Small intestine (tissue), 7 donors: ENCODE results near the gene CTPS1. TPM values are rescaled to one million over a fixed set of nuclear protein-coding genes. Genes with fewer than 3 reads are reported as not detected.

Experiments
- DNase-seq, 2 donors: peaks; one replicate each; pipeline versions ENCODE4 v3.0.0 to v3.0.0-alpha.2; 2013
- FAIRE-seq: peaks from 2 replicates; lab custom pipeline; 2012; peaks lifted over from hg19 to GRCh38; lab: Jason Lieb, UNC
- H3K27ac ChIP-seq, 3 donors: one replicate each; pipeline ENCODE4 v1.5.1; 2013; ENCODE audit warnings: low read length in 2 of 3, mild to moderate bottlenecking in 2 of 3, control low read depth in 1 of 3, inconsistent platforms in 1 of 3, low read depth in 1 of 3, moderate library complexity in 1 of 3
- H3K27me3 ChIP-seq, 3 donors: one replicate each; pipeline ENCODE4 v1.6.1; 2013; ENCODE audit warnings: low read length in 3 of 3, inconsistent platforms in 1 of 3; ENCODE audit not compliant: control insufficient read depth in 3 of 3, insufficient read depth in 3 of 3
- H3K36me3 ChIP-seq, 3 donors: one replicate each; pipeline ENCODE4 v1.6.1; 2013; ENCODE audit warnings: low read length in 3 of 3, inconsistent platforms in 1 of 3, low read depth in 1 of 3, mild to moderate bottlenecking in 1 of 3, moderate library complexity in 1 of 3; ENCODE audit not compliant: control insufficient read depth in 3 of 3, insufficient read depth in 2 of 3
- H3K4me1 ChIP-seq, 3 donors: one replicate each; pipeline ENCODE4 v1.6.1; 2013; ENCODE audit warnings: low read length in 2 of 3, inconsistent platforms in 1 of 3, low read depth in 1 of 3, mild to moderate bottlenecking in 1 of 3, moderate library complexity in 1 of 3; ENCODE audit not compliant: control insufficient read depth in 3 of 3, insufficient read depth in 2 of 3
- H3K4me3 ChIP-seq, 3 donors: one replicate each; pipeline ENCODE4 v1.5.1; 2013; ENCODE audit warnings: low read length in 3 of 3, control low read depth in 1 of 3, inconsistent platforms in 1 of 3, low read depth in 1 of 3, mild to moderate bottlenecking in 1 of 3, moderate library complexity in 1 of 3
- H3K9me3 ChIP-seq, 2 donors: one replicate each; pipeline ENCODE4 v1.6.1; 2013; ENCODE audit warnings: low read depth in 1 of 2, low read length in 1 of 2; ENCODE audit not compliant: control insufficient read depth in 2 of 2, insufficient read depth in 1 of 2
- WGBS, 3 donors: extraction: QIAGEN DNeasy Blood & Tissue Kit; methylation state at CpG; one replicate each; pipeline ENCODE4 v1.1.7; 2013; 5-methylcytosine and 5-hydroxymethylcytosine counted together
- polyA plus RNA-seq, 4 donors: library from polyadenylated mRNA; stranded (reverse) in 3 of 4; unstranded in 1 of 4; fragments of 200-250 nt in 3 of 4; fragments of 120-200 nt in 1 of 4; gene quantifications; one replicate each; pipeline versions ENCODE4 v1.2.1 to v1.2.3, GENCODE V29; 2013
- donor health status: healthy with polysubstance abuse.
- donor health status: control.
- donor health status: control.
- donor health status: Bipolar disorder and iron deficiency.
- donor health status: healthy.

The CTPS1 gene
- polyA plus RNA-seq, 4 donors, result 3.8 to 24.8 (median 11.0) TPM

- no peak overlapping the region for H3K27ac ChIP-seq
- no peaks in the 10 kb centered on the region for H3K4me1 ChIP-seq
- H3K4me3 ChIP-seq, result no peak overlapping the region
- H3K36me3 ChIP-seq, result no peaks in the 10 kb centered on the region
- H3K9me3 ChIP-seq, result no peaks in the 10 kb centered on the region
- no peak for DNase-seq
- H3K27me3 ChIP-seq, result no peaks in the 10 kb centered on the region
- no peak for FAIRE-seq
- WGBS, 3 donors, result 68 to 79% (median 68%) methylated on average over 2 of the region's 2 CpGs
Observed at GRCh38 chr1:40973912-40974311, 5.6 kb upstream of the CTPS1 start.

GRCh38 chr1:40974945-40975344 lies 4.6 kb upstream of the CTPS1 start:
- Histone ChIP-seq H3K4me1 (peaks cover 0 to 2% (median 0%) of the 10 kb centered on the region in 3 donors), H3K27ac (no peak overlapping the region), H3K4me3 (no peak overlapping the region), H3K36me3 (no peaks in the 10 kb centered on the region), H3K9me3 (no peaks in the 10 kb centered on the region), H3K27me3 (no peaks in the 10 kb centered on the region)
- 67 to 80% (median 73%) methylated on average over 9 of the region's 9 CpGs for WGBS, 3 donors
- no peak for FAIRE-seq
- DNase-seq, result no peak

- Histone ChIP-seq H3K4me3 (no peak overlapping the region), H3K36me3 (no peaks in the 10 kb centered on the region), H3K27ac (no peak overlapping the region), H3K9me3 (no peaks in the 10 kb centered on the region), H3K27me3 (no peaks in the 10 kb centered on the region), H3K4me1 (peaks cover 0 to 16% (median 2%) of the 10 kb centered on the region in 3 donors)
- 76 to 93% (median 89%) methylated on average over 5 of the region's 5 CpGs for WGBS, 3 donors
- DNase-seq (no peak), FAIRE-seq (no peak)
Observed at GRCh38 chr1:40976952-40977690, 2.4 kb upstream of the CTPS1 start.

- Histone ChIP-seq H3K36me3 (no peaks in the 10 kb centered on the region), H3K27ac (no peak overlapping the region), H3K4me3 (no peak overlapping the region), H3K9me3 (no peaks in the 10 kb centered on the region), H3K27me3 (no peaks in the 10 kb centered on the region), H3K4me1 (peaks cover 0 to 19% (median 2%) of the 10 kb centered on the region in 3 donors)
- DNase-seq (no peak), FAIRE-seq (no peak)
- WGBS, 3 donors, result 96 to 100% (median 100%) methylated on average over 1 of the region's 1 CpG
Observed at GRCh38 chr1:40977716-40978115, 1.8 kb upstream of the CTPS1 start.

GRCh38 chr1:40978886-40979240 lies 633 bp upstream of the CTPS1 start:
- FAIRE-seq, result no peak

GRCh38 chr1:40980068-40980452 lies 564 bp downstream of the CTPS1 start:
- Histone ChIP-seq H3K27me3 (no peaks in the 10 kb centered on the region), H3K9me3 (no peaks in the 10 kb centered on the region), H3K4me3 (peak overlapping the region; percentile 77 to 84 (median 79)), H3K4me1 (peaks cover 0 to 33% (median 4%) of the 10 kb centered on the region in 3 donors), H3K36me3 (peaks cover 0 to 4% (median 0%) of the 10 kb centered on the region in 3 donors), H3K27ac (peak overlapping the region; percentile 23 to 91 (median 62))
- WGBS, 3 donors, result 0 to 1% (median 0%) methylated on average over 29 to 50 of the region's 50 CpGs
- no peak for FAIRE-seq
- DNase-seq, result no peak

More at GRCh38 chr1:40978886-40979240, 633 bp upstream of the CTPS1 start:
- H3K27me3 ChIP-seq, result no peaks in the 10 kb centered on the region
- H3K4me1 ChIP-seq, result peaks cover 0 to 21% (median 4%) of the 10 kb centered on the region in 3 donors
- peak overlapping the region in 2 of 3 donors; percentile 91 for H3K27ac ChIP-seq
- 39 to 41% (median 40%) methylated on average over 17 of the region's 17 CpGs for WGBS, 3 donors
- H3K36me3 ChIP-seq, result peaks cover 0 to 4% (median 0%) of the 10 kb centered on the region in 3 donors
- H3K4me3 ChIP-seq, result peak overlapping the region; percentile 10 to 84 (median 79)
- H3K9me3 ChIP-seq, result no peaks in the 10 kb centered on the region
- no peak for DNase-seq

- peak in 1 of 2 donors; percentile 27 for DNase-seq
- peaks cover 0 to 38% (median 4%) of the 10 kb centered on the region in 3 donors for H3K4me1 ChIP-seq
Observed at GRCh38 chr1:40980453-40981121, 1.1 kb downstream of the CTPS1 start.

GRCh38 chr1:40981691-40982448 lies 2.4 kb downstream of the CTPS1 start:
- 70 to 84% (median 84%) methylated on average over 14 of the region's 14 CpGs for WGBS, 3 donors
- H3K27ac ChIP-seq, result peak overlapping the region in 1 of 3 donors; percentile 11

More at GRCh38 chr1:40980453-40981121, 1.1 kb downstream of the CTPS1 start:
- peak overlapping the region; percentile 77 to 84 (median 79) for H3K4me3 ChIP-seq
- H3K9me3 ChIP-seq, result no peaks in the 10 kb centered on the region
- 12 to 17% (median 13%) methylated on average over 27 of the region's 27 CpGs for WGBS, 3 donors
- H3K27ac ChIP-seq, result peak overlapping the region; percentile 23 to 91 (median 62)
- FAIRE-seq, result no peak
- H3K27me3 ChIP-seq, result no peaks in the 10 kb centered on the region
- peaks cover 0 to 5% (median 0%) of the 10 kb centered on the region in 3 donors for H3K36me3 ChIP-seq

More at GRCh38 chr1:40981691-40982448, 2.4 kb downstream of the CTPS1 start:
- DNase-seq, result no peak
- no peak overlapping the region for H3K4me3 ChIP-seq
- no peak for FAIRE-seq
- peaks cover 0 to 12% (median 0%) of the 10 kb centered on the region in 3 donors for H3K36me3 ChIP-seq
- H3K27me3 ChIP-seq, result no peaks in the 10 kb centered on the region
- H3K9me3 ChIP-seq, result no peaks in the 10 kb centered on the region
- peaks cover 0 to 51% (median 4%) of the 10 kb centered on the region in 3 donors for H3K4me1 ChIP-seq
